HUES6 (cell line): ENCODE results near the gene MRPS21.
A peak's percentile ranks its signal among the peaks of the same experiment; 100 is the strongest.

ENCODE experiments used
- H3K27ac ChIP-seq: 2 replicates; pipeline ENCODE4 v1.7.0; 2013; ENCODE audit warnings: low read depth, mild to moderate bottlenecking, low read length, inconsistent platforms
- H3K27me3 ChIP-seq: 2 replicates; pipeline ENCODE4 v1.6.1; 2013; ENCODE audit warnings: low read length; ENCODE audit not compliant: control insufficient read depth, insufficient read depth
- H3K36me3 ChIP-seq: 2 replicates; pipeline ENCODE4 v1.6.1; 2013; ENCODE audit warnings: low read length; ENCODE audit not compliant: control insufficient read depth, insufficient read depth
- H3K4me1 ChIP-seq: 2 replicates; pipeline ENCODE4 v1.6.1; 2013; ENCODE audit warnings: low read length; ENCODE audit not compliant: control insufficient read depth, insufficient read depth
- H3K4me3 ChIP-seq: 2 replicates; pipeline ENCODE4 v1.5.1; 2013; ENCODE audit warnings: low read depth, low read length
- H3K9ac ChIP-seq: one replicate; pipeline ENCODE4 v1.6.1; 2013; ENCODE audit warnings: mild to moderate bottlenecking, low read length
- H3K9me3 ChIP-seq: 2 replicates; pipeline ENCODE4 v1.6.1; 2013; ENCODE audit warnings: low read depth, low read length; ENCODE audit not compliant: control insufficient read depth, insufficient read depth

MRPS21 gene

GRCh38 chr1:150263549-150263948, 30.1 kb upstream of the MRPS21 start:
- H3K4me3 ChIP-seq: no peak overlapping the region
- peaks cover 61% of the 10 kb centered on the region for H3K36me3 ChIP-seq
- no peak overlapping the region for H3K27ac ChIP-seq
- H3K27me3 ChIP-seq: no peaks in the 10 kb centered on the region
- no peak overlapping the region for H3K9ac ChIP-seq
- peaks cover 24% of the 10 kb centered on the region for H3K4me1 ChIP-seq
- no peaks in the 10 kb centered on the region for H3K9me3 ChIP-seq

- H3K4me1 ChIP-seq: peaks cover 17% of the 10 kb centered on the region
- no peaks in the 10 kb centered on the region for H3K27me3 ChIP-seq
- no peaks in the 10 kb centered on the region for H3K9me3 ChIP-seq
- peak overlapping the region; percentile 93 for H3K4me3 ChIP-seq
- H3K36me3 ChIP-seq: peaks cover 44% of the 10 kb centered on the region
- H3K9ac ChIP-seq: peak overlapping the region; percentile 82
- H3K27ac ChIP-seq: no peak overlapping the region; the same call in 1 of the 2 replicates
Observed at GRCh38 chr1:150267896-150268295, 25.8 kb upstream of the MRPS21 start.

- Histone ChIP-seq H3K4me1 (peaks cover 21% of the 10 kb centered on the region), H3K9me3 (no peaks in the 10 kb centered on the region), H3K27me3 (no peaks in the 10 kb centered on the region), H3K36me3 (peaks cover 40% of the 10 kb centered on the region), H3K27ac (peak overlapping the region; percentile 39; the same call in 1 of the 2 replicates), H3K4me3 (peak overlapping the region; percentile 93), H3K9ac (peak overlapping the region; percentile 82)
Observed at GRCh38 chr1:150268340-150268704, 25.3 kb upstream of the MRPS21 start.

GRCh38 chr1:150268705-150269403, 24.8 kb upstream of the MRPS21 start, which contains the start of gene APH1A:
Gene APH1A, minus strand, starts transcription at chr1:150269016. Its CDS starts 206 bp downstream, at chr1:150268810.
- peak within 1 kb of the TSS; percentile 39; the same call in 1 of the 2 replicates for H3K27ac ChIP-seq
- peak within 1 kb of the TSS; percentile 93 for H3K4me3 ChIP-seq
- H3K9me3 ChIP-seq: no peaks in the 10 kb centered on the region
- H3K27me3 ChIP-seq: no peaks in the 10 kb centered on the region
- peaks cover 36% of the 10 kb centered on the region for H3K36me3 ChIP-seq
- peak within 1 kb of the TSS; percentile 82 for H3K9ac ChIP-seq
- H3K4me1 ChIP-seq: peaks cover 23% of the 10 kb centered on the region

- Histone ChIP-seq H3K4me3 (peak overlapping the region; percentile 93), H3K9ac (peak overlapping the region; percentile 4), H3K9me3 (no peaks in the 10 kb centered on the region), H3K36me3 (peaks cover 31% of the 10 kb centered on the region), H3K4me1 (peaks cover 23% of the 10 kb centered on the region), H3K27me3 (no peaks in the 10 kb centered on the region), H3K27ac (0 out of 2 replicates have a peak overlapping the region, but pooled peaks have one; percentile 5)
Observed at GRCh38 chr1:150269451-150269850, 24.2 kb upstream of the MRPS21 start.

GRCh38 chr1:150271291-150271959, 22.2 kb upstream of the MRPS21 start:
- H3K27me3 ChIP-seq: no peaks in the 10 kb centered on the region
- H3K4me1 ChIP-seq: peaks cover 23% of the 10 kb centered on the region
- H3K27ac ChIP-seq: no peak overlapping the region
- no peaks in the 10 kb centered on the region for H3K9me3 ChIP-seq
- no peak overlapping the region for H3K9ac ChIP-seq
- H3K4me3 ChIP-seq: no peak overlapping the region
- peaks cover 11% of the 10 kb centered on the region for H3K36me3 ChIP-seq

- Histone ChIP-seq H3K27me3 (no peaks in the 10 kb centered on the region), H3K9ac (no peak overlapping the region), H3K36me3 (no peaks in the 10 kb centered on the region), H3K4me3 (0 out of 2 replicates have a peak overlapping the region, but pooled peaks have one; percentile 50), H3K27ac (no peak overlapping the region), H3K4me1 (peaks cover 15% of the 10 kb centered on the region), H3K9me3 (no peaks in the 10 kb centered on the region)
Observed at GRCh38 chr1:150273311-150273710, 20.4 kb upstream of the MRPS21 start.

GRCh38 chr1:150280138-150280707, 13.4 kb upstream of the MRPS21 start:
- Histone ChIP-seq H3K36me3 (no peaks in the 10 kb centered on the region), H3K27me3 (peaks cover 17% of the 10 kb centered on the region), H3K9me3 (no peaks in the 10 kb centered on the region), H3K9ac (no peak overlapping the region), H3K27ac (no peak overlapping the region), H3K4me1 (peaks cover 16% of the 10 kb centered on the region), H3K4me3 (no peak overlapping the region)

GRCh38 chr1:150281221-150281757, 12.4 kb upstream of the MRPS21 start:
- Histone ChIP-seq H3K27ac (peak overlapping the region; percentile 44), H3K4me1 (peaks cover 16% of the 10 kb centered on the region), H3K9ac (peak overlapping the region; percentile 80), H3K4me3 (peak overlapping the region; percentile 83), H3K9me3 (no peaks in the 10 kb centered on the region), H3K27me3 (peaks cover 17% of the 10 kb centered on the region), H3K36me3 (peaks cover 3% of the 10 kb centered on the region; the same call in 1 of the 2 replicates)

- peak within 1 kb of the TSS; percentile 83 for H3K4me3 ChIP-seq
- H3K36me3 ChIP-seq: peaks cover 8% of the 10 kb centered on the region; the same call in 1 of the 2 replicates
- peaks cover 17% of the 10 kb centered on the region for H3K27me3 ChIP-seq
- peak within 1 kb of the TSS; percentile 80 for H3K9ac ChIP-seq
- peak within 1 kb of the TSS; percentile 44 for H3K27ac ChIP-seq
- H3K9me3 ChIP-seq: no peaks in the 10 kb centered on the region
- H3K4me1 ChIP-seq: peaks cover 16% of the 10 kb centered on the region
Observed at GRCh38 chr1:150281758-150282557, 11.7 kb upstream of the MRPS21 start, which contains the start of gene CIART. Gene CIART, plus strand, starts transcription at chr1:150282554. Its CDS starts 714 bp downstream, at chr1:150283268.
